HepG2 (cell line): Measurements from ENCODE around the gene PAM16. TPM values are rescaled to one million over a fixed set of nuclear protein-coding genes. Genes with fewer than 3 reads are reported as not detected.
A peak's percentile ranks its signal among the peaks of the same experiment; 100 is the strongest.

Experiments
- HOXA3 ChIP-seq: sonication (generic); formaldehyde crosslinking; IDR thresholded peaks from 2 replicates; pipeline ENCODE4 v1.5.0; 2020; ENCODE audit warnings: missing genetic modification reagents
- KLF16 ChIP-seq, 2 experiments: sonication (generic) in 1 of 2; formaldehyde crosslinking in 1 of 2; IDR thresholded peaks; 2 replicates each; pipeline versions ENCODE4 v1.6.1 to v1.8.0; 2016 to 2023; ENCODE audit warnings: missing genetic modification reagents in 2 of 2, missing compliant biosample characterization in 1 of 2
- MEIS2 ChIP-seq: sonication (generic); formaldehyde crosslinking; IDR thresholded peaks from 2 replicates; pipeline ENCODE4 v1.9.0; 2021; ENCODE audit warnings: mild to moderate bottlenecking, missing genetic modification reagents
- MTA1 ChIP-seq: sonication (generic); formaldehyde crosslinking; IDR thresholded peaks from 2 replicates; pipeline ENCODE4 v1.4.0; 2020; ENCODE audit warnings: missing genetic modification reagents, mild to moderate bottlenecking, borderline replicate concordance
- NR2C2 ChIP-seq: sonication (generic); formaldehyde crosslinking; IDR thresholded peaks from 2 replicates; pipeline ENCODE4 v1.4.0; 2020; ENCODE audit warnings: missing genetic modification reagents, mild to moderate bottlenecking, moderate library complexity, borderline replicate concordance
- NR2F6 ChIP-seq, 2 experiments: IDR thresholded peaks; 2 replicates each; pipeline ENCODE4 v1.6.1; 2016; ENCODE audit warnings: antibody characterized with exemption in 1 of 2, mild to moderate bottlenecking in 1 of 2
- SNAPC2 ChIP-seq: sonication (generic); formaldehyde crosslinking; IDR thresholded peaks from 2 replicates; pipeline ENCODE4 v1.8.1; 2022; ENCODE audit warnings: mild to moderate bottlenecking, missing genetic modification reagents
- SRF ChIP-seq: IDR thresholded peaks from 2 replicates; pipeline ENCODE4 v1.6.1; 2011; ENCODE audit warnings: mild to moderate bottlenecking, low read depth, low read length, moderate library complexity
- ZNF354B ChIP-seq: sonication (generic); formaldehyde crosslinking; IDR thresholded peaks from 2 replicates; pipeline ENCODE4 v1.8.0; 2022; ENCODE audit warnings: mild to moderate bottlenecking, missing genetic modification reagents
- ZNF557 ChIP-seq: sonication (generic); formaldehyde crosslinking; IDR thresholded peaks from 2 replicates; pipeline ENCODE4 v1.4.0; 2020; ENCODE audit warnings: missing genetic modification reagents
- ZNF615 ChIP-seq: sonication (generic); formaldehyde crosslinking; IDR thresholded peaks from 2 replicates; pipeline ENCODE4 v1.5.0; 2020; ENCODE audit warnings: mild to moderate bottlenecking, missing genetic modification reagents, borderline replicate concordance
- polyA plus RNA-seq, 8 experiments: library from polyadenylated mRNA; depleted of rRNA in 3 of 8; stranded (reverse) in 7 of 8; unstranded in 1 of 8; fragments of >200 nt; fragmentation: Illumina TruSeq in 4 of 8; extraction: Trizol in 4 of 8; gene quantifications; 2 replicates each; pipeline versions ENCODE4 v1.2.1 to v1.2.3, GENCODE V29; 2011 to 2016; ENCODE audit warnings: low read depth in 4 of 8, missing spikeins in 1 of 8, mixed read lengths in 1 of 8; ENCODE audit not compliant: insufficient read depth in 1 of 8
- total RNA-seq, 5 experiments: library from RNA; depleted of rRNA; stranded (reverse); fragments of >200 nt; fragmentation: Illumina TruSeq; extraction: Trizol; gene quantifications; 2 replicates each; pipeline ENCODE4 v1.2.3, GENCODE V29; 2016; ENCODE audit warnings: low read depth in 1 of 5
- TF ChIP-seq, protein P1 (sequence below): sonication (generic); formaldehyde crosslinking; IDR thresholded peaks from 2 replicates; pipeline ENCODE4 v1.9.0; 2021; ENCODE audit warnings: missing genetic modification reagents, mild to moderate bottlenecking, borderline replicate concordance
- TF ChIP-seq, protein P2 (sequence below): sonication (generic); formaldehyde crosslinking; IDR thresholded peaks from 2 replicates; pipeline ENCODE4 v1.5.1; 2020; ENCODE audit warnings: mild to moderate bottlenecking, missing genetic modification reagents, moderate library complexity
- TF ChIP-seq, protein P3 (sequence below): sonication (generic); formaldehyde crosslinking; conservative IDR thresholded peaks from 2 replicates; pipeline ENCODE4 v1.4.0; 2020; ENCODE audit warnings: missing genetic modification reagents
- TF ChIP-seq, protein P4 (sequence below): sonication (generic); formaldehyde crosslinking; IDR thresholded peaks from 2 replicates; pipeline ENCODE4 v1.5.0; 2020; ENCODE audit warnings: missing genetic modification reagents, mild to moderate bottlenecking, borderline replicate concordance
- TF ChIP-seq, protein P5 (sequence below): sonication (generic); formaldehyde crosslinking; IDR thresholded peaks from 2 replicates; pipeline ENCODE4 v1.5.0; 2020; ENCODE audit warnings: mild to moderate bottlenecking, missing genetic modification reagents

The PAM16 gene
- total and polyA plus RNA-seq, 2 of the 13 experiments (the other 11 are each of a cell fraction or from before 2014, with no cell fraction given), result 51.5 to 51.8 TPM

DNA sequence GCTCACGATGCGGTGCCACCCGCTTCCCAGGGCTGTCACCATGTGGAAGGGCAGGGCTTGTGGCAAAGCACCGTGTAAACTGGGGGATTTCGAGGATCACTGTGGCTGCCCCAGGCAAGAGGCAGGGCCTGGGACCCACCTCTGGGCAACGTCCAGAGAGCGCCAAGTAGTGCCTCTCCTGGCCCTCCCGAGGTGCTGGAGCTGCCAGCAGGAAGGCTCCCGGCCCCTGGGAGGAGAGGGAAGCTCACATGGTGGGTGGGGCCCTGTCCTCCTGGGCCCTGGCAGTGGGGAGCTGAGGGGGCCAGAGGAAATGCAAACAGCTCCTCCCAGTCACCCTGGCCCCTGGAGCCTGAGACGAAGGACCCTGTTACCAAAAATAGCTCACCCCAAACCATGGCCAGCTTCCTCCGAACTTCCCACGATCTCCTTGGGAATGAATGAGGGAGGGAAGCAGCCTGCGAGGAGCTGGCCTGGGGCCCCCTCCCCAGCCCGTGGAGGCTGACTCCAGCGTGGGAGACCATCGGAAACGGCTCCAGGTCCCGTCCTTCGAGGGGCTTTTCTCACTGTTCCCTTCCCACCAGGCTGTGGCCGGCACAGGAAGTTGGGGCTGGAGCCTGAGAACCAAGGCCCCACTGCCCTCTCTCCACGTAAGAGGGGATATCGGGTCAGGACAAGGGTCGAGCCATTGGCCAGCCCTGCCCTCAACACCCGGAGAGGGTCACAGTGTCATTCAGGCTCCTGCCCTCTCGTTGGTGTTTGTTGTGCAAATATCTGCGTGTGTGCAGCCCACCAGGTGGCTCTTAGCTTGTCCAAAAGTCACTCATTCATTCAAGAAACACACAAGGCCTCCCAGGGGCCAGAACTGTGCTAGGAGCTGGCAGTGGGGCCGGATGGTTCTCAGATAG lies 38.2 kb upstream of the PAM16 start (continued):
- TF ChIP-seq MTA1 (CRISPR knock-in tag), result 0 out of 2 replicates have a peak, but pooled peaks have one; percentile 21
- TF ChIP-seq, protein P1, sequence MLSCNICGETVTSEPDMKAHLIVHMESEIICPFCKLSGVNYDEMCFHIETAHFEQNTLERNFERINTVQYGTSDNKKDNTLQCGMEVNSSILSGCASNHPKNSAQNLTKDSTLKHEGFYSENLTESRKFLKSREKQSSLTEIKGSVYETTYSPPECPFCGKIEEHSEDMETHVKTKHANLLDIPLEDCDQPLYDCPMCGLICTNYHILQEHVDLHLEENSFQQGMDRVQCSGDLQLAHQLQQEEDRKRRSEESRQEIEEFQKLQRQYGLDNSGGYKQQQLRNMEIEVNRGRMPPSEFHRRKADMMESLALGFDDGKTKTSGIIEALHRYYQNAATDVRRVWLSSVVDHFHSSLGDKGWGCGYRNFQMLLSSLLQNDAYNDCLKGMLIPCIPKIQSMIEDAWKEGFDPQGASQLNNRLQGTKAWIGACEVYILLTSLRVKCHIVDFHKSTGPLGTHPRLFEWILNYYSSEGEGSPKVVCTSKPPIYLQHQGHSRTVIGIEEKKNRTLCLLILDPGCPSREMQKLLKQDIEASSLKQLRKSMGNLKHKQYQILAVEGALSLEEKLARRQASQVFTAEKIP (CRISPR knock-in tag), result no peak
- TF ChIP-seq, protein P2, sequence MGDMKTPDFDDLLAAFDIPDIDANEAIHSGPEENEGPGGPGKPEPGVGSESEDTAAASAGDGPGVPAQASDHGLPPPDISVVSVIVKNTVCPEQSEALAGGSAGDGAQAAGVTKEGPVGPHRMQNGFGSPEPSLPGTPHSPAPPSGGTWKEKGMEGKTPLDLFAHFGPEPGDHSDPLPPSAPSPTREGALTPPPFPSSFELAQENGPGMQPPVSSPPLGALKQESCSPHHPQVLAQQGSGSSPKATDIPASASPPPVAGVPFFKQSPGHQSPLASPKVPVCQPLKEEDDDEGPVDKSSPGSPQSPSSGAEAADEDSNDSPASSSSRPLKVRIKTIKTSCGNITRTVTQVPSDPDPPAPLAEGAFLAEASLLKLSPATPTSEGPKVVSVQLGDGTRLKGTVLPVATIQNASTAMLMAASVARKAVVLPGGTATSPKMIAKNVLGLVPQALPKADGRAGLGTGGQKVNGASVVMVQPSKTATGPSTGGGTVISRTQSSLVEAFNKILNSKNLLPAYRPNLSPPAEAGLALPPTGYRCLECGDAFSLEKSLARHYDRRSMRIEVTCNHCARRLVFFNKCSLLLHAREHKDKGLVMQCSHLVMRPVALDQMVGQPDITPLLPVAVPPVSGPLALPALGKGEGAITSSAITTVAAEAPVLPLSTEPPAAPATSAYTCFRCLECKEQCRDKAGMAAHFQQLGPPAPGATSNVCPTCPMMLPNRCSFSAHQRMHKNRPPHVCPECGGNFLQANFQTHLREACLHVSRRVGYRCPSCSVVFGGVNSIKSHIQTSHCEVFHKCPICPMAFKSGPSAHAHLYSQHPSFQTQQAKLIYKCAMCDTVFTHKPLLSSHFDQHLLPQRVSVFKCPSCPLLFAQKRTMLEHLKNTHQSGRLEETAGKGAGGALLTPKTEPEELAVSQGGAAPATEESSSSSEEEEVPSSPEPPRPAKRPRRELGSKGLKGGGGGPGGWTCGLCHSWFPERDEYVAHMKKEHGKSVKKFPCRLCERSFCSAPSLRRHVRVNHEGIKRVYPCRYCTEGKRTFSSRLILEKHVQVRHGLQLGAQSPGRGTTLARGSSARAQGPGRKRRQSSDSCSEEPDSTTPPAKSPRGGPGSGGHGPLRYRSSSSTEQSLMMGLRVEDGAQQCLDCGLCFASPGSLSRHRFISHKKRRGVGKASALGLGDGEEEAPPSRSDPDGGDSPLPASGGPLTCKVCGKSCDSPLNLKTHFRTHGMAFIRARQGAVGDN, result peak; percentile 74
- TF ChIP-seq, protein P3, sequence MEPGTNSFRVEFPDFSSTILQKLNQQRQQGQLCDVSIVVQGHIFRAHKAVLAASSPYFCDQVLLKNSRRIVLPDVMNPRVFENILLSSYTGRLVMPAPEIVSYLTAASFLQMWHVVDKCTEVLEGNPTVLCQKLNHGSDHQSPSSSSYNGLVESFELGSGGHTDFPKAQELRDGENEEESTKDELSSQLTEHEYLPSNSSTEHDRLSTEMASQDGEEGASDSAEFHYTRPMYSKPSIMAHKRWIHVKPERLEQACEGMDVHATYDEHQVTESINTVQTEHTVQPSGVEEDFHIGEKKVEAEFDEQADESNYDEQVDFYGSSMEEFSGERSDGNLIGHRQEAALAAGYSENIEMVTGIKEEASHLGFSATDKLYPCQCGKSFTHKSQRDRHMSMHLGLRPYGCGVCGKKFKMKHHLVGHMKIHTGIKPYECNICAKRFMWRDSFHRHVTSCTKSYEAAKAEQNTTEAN (CRISPR knock-in tag), result no peak
- no peak for TF ChIP-seq SRF
- TF ChIP-seq, protein P4, sequence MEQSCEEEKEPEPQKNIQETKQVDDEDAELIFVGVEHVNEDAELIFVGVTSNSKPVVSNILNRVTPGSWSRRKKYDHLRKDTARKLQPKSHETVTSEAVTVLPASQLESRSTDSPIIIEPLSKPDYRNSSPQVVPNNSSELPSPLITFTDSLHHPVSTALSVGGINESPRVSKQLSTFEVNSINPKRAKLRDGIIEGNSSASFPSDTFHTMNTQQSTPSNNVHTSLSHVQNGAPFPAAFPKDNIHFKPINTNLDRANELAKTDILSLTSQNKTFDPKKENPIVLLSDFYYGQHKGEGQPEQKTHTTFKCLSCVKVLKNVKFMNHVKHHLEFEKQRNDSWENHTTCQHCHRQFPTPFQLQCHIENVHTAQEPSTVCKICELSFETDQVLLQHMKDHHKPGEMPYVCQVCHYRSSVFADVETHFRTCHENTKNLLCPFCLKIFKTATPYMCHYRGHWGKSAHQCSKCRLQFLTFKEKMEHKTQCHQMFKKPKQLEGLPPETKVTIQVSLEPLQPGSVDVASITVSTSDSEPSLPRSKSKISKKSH, result peak; percentile 20; the same call in 1 of the 2 replicates
- TF ChIP-seq ZNF354B (CRISPR knock-in tag), result no peak
- no peak for TF ChIP-seq ZNF557 (CRISPR knock-in tag)
- TF ChIP-seq, protein P5, sequence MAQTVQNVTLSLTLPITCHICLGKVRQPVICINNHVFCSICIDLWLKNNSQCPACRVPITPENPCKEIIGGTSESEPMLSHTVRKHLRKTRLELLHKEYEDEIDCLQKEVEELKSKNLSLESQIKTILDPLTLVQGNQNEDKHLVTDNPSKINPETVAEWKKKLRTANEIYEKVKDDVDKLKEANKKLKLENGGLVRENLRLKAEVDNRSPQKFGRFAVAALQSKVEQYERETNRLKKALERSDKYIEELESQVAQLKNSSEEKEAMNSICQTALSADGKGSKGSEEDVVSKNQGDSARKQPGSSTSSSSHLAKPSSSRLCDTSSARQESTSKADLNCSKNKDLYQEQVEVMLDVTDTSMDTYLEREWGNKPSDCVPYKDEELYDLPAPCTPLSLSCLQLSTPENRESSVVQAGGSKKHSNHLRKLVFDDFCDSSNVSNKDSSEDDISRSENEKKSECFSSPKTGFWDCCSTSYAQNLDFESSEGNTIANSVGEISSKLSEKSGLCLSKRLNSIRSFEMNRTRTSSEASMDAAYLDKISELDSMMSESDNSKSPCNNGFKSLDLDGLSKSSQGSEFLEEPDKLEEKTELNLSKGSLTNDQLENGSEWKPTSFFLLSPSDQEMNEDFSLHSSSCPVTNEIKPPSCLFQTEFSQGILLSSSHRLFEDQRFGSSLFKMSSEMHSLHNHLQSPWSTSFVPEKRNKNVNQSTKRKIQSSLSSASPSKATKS (CRISPR knock-in tag), result no peak
- TF ChIP-seq ZNF615 (CRISPR knock-in tag), result no peak
- peak; percentile 42; the same call in 1 of the 2 replicates for TF ChIP-seq NR2C2 (CRISPR knock-in tag)
- TF ChIP-seq MEIS2 (CRISPR knock-in tag), result 0 out of 2 replicates have a peak, but pooled peaks have one; percentile 38
- TF ChIP-seq SNAPC2 (CRISPR knock-in tag), result no peak
- TF ChIP-seq HOXA3, result peak; percentile 34; the same call in 1 of the 2 replicates
- TF ChIP-seq KLF16 (CRISPR knock-in tag; IDR thresholded peaks at IDR 0.05), result no peak
- TF ChIP-seq NR2F6 (IDR thresholded peaks at IDR 0.05), result peak; percentile 52; the same call in 1 of the 2 replicates
- 0 out of 2 replicates have a peak, but pooled peaks have one; percentile 30 for TF ChIP-seq NR2F6 (CRISPR knock-in tag; IDR thresholded peaks at IDR 0.05)
